ENCODE data around the gene RAB3B.
"Not testable (repeated sequence)": the region's sequence is repeated elsewhere in the genome, so short reads cannot be mapped to it uniquely, and the experiment has no call there.

The RAB3B gene

GRCh38 chr1:52028328-52028727 lies 37.8 kb upstream of the RAB3B start:
- no peak for TF ChIP-seq CTCF (IDR thresholded peaks at IDR 0.05; ENCODE audit: low read depth, low read length)
- DNase-seq (ENCODE audit: extremely low read depth, low read depth), result no peak

GRCh38 chr1:52026278-52026677 lies 35.8 kb upstream of the RAB3B start:
- no peak for DNase-seq (ENCODE audit: extremely low read depth, low read depth)
- no peak for TF ChIP-seq CTCF (IDR thresholded peaks at IDR 0.05; ENCODE audit: low read depth, low read length)

GRCh38 chr1:52022133-52022532 lies 31.6 kb upstream of the RAB3B start:
- no peak for DNase-seq (ENCODE audit: extremely low read depth, low read depth)
- TF ChIP-seq CTCF (IDR thresholded peaks at IDR 0.05; ENCODE audit: low read depth, low read length), result no peak

GRCh38 chr1:52008071-52008809 lies 17.7 kb upstream of the RAB3B start:
- DNase-seq (ENCODE audit: extremely low read depth, low read depth), result no peak
- TF ChIP-seq CTCF (IDR thresholded peaks at IDR 0.05; ENCODE audit: low read depth, low read length), result no peak

GRCh38 chr1:52007215-52008002 lies 16.9 kb upstream of the RAB3B start:
- TF ChIP-seq CTCF (IDR thresholded peaks at IDR 0.05; ENCODE audit: low read depth, low read length), result no peak
- DNase-seq (ENCODE audit: extremely low read depth, low read depth), result no peak

- DNase-seq (ENCODE audit: extremely low read depth, low read depth), result not testable (repeated sequence)
Measured at GRCh38 chr1:52006081-52006553, 15.6 kb upstream of the RAB3B start.

- peak; percentile 42 for DNase-seq (ENCODE audit: extremely low read depth, low read depth)
Measured at GRCh38 chr1:52005548-52005947, 15.0 kb upstream of the RAB3B start.

- TF ChIP-seq CTCF (IDR thresholded peaks at IDR 0.05; ENCODE audit: low read depth, low read length), result no peak
- no peak for DNase-seq (ENCODE audit: extremely low read depth, low read depth)
Measured at GRCh38 chr1:52003877-52004276, 13.4 kb upstream of the RAB3B start.

Measured in AG09319 (cell line).